Left renal pelvis (tissue), 4 donors: Measurements from ENCODE around the gene PAPPA. TPM values are rescaled to one million over a fixed set of nuclear protein-coding genes. Genes with fewer than 3 reads are reported as not detected.

Experiments
- DNase-seq, 4 donors: peaks; one replicate each; pipeline ENCODE4 v3.0.0-alpha.2; 2013; ENCODE audit warnings: low read depth in 4 of 4, low spot score in 3 of 4
- polyA plus RNA-seq, 4 donors: library from polyadenylated mRNA; unstranded; fragments of 120-200 nt; gene quantifications; one replicate each; pipeline ENCODE4 v1.2.1, GENCODE V29; 2013; ENCODE audit not compliant: insufficient read length in 4 of 4

Gene PAPPA
- polyA plus RNA-seq, 4 donors, result 1.6 to 8.8 (median 4.2) TPM

- DNase-seq, result no peak
Observed at GRCh38 chr9:116437411-116438370, 284.1 kb downstream of the PAPPA start.

GRCh38 chr9:116442528-116442927 is 288.9 kb downstream of the PAPPA start:
- no peak for DNase-seq

- DNase-seq, result peak in 3 of 4 donors; percentile 60 to 69 (median 60)
Observed at GRCh38 chr9:116447934-116448333, 294.3 kb downstream of the PAPPA start.

- no peak for DNase-seq
Observed at GRCh38 chr9:116448431-116448830, 294.8 kb downstream of the PAPPA start.

GRCh38 chr9:116449949-116450348 is 296.4 kb downstream of the PAPPA start:
- DNase-seq, result no peak

- no peak for DNase-seq
Observed at GRCh38 chr9:116450378-116451139, 297.0 kb downstream of the PAPPA start.

GRCh38 chr9:116451500-116452115 is 298.0 kb downstream of the PAPPA start:
- no peak for DNase-seq
